GM19468 (cell line): ENCODE results near the gene BCOR.

Experiments used
- ATAC-seq: cut with Tn5 transposase; IDR thresholded peaks from one replicate; pipeline ENCODE4 v1.9.1; 2021; ENCODE audit warnings: mild to moderate bottlenecking, moderate library complexity, moderate number of reproducible peaks; ENCODE audit not compliant: unreplicated experiment; ENCODE audit errors: extremely low read depth

The BCOR gene

GRCh38 chrX:40073439-40074054, 24.2 kb downstream of the BCOR start:
- ATAC-seq = no peak

GRCh38 chrX:40072246-40072645, 25.5 kb downstream of the BCOR start:
- ATAC-seq = no peak

GRCh38 chrX:40068048-40068447, 29.7 kb downstream of the BCOR start:
- ATAC-seq = no peak

GRCh38 chrX:40066700-40067099, 31.1 kb downstream of the BCOR start:
- no peak for ATAC-seq

GRCh38 chrX:40065296-40066046, 32.3 kb downstream of the BCOR start:
- no peak for ATAC-seq

- no peak for ATAC-seq
Measured at GRCh38 chrX:40064055-40064597, 33.6 kb downstream of the BCOR start.

GRCh38 chrX:40063555-40063954, 34.2 kb downstream of the BCOR start:
- ATAC-seq = no peak

- ATAC-seq = no peak
Measured at GRCh38 chrX:40062525-40063155, 35.1 kb downstream of the BCOR start.

- ATAC-seq = no peak
Measured at GRCh38 chrX:40061871-40062524, 35.8 kb downstream of the BCOR start.

GRCh38 chrX:40061005-40061404, 36.8 kb downstream of the BCOR start:
- no peak for ATAC-seq

- no peak for ATAC-seq
Measured at GRCh38 chrX:40060356-40060845, 37.4 kb downstream of the BCOR start.

- no peak for ATAC-seq
Measured at GRCh38 chrX:40058719-40059118, 39.0 kb downstream of the BCOR start.

GRCh38 chrX:40057405-40057804, 40.4 kb downstream of the BCOR start:
- ATAC-seq = no peak

- no peak for ATAC-seq
Measured at GRCh38 chrX:40056420-40056819, 41.3 kb downstream of the BCOR start.

GRCh38 chrX:40055495-40055894, 42.3 kb downstream of the BCOR start:
- ATAC-seq = no peak

GRCh38 chrX:40054793-40055192, 43.0 kb downstream of the BCOR start:
- ATAC-seq = no peak

- ATAC-seq = no peak
Measured at GRCh38 chrX:40050532-40050931, 47.2 kb downstream of the BCOR start.

GRCh38 chrX:40049084-40049641, 48.6 kb downstream of the BCOR start:
- no peak for ATAC-seq

- no peak for ATAC-seq
Measured at GRCh38 chrX:40047485-40047884, 50.3 kb downstream of the BCOR start.

GRCh38 chrX:40043895-40044294, 53.9 kb downstream of the BCOR start:
- ATAC-seq = no peak
